NCI-H2227 (cell line): ENCODE data around the gene ANAPC10.
A peak's percentile ranks its signal among the peaks of the same experiment; 100 is the strongest.
"Not testable (repeated sequence)": the region's sequence is repeated elsewhere in the genome, so short reads cannot be mapped to it uniquely, and the experiment has no call there.

ENCODE experiments used
- DNase-seq: peaks from one replicate; lab custom pipeline; 2025; ENCODE audit not compliant: unreplicated experiment; lab: John Stamatoyannopoulos, UW

The ANAPC10 gene, protein sequence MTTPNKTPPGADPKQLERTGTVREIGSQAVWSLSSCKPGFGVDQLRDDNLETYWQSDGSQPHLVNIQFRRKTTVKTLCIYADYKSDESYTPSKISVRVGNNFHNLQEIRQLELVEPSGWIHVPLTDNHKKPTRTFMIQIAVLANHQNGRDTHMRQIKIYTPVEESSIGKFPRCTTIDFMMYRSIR

DNA sequence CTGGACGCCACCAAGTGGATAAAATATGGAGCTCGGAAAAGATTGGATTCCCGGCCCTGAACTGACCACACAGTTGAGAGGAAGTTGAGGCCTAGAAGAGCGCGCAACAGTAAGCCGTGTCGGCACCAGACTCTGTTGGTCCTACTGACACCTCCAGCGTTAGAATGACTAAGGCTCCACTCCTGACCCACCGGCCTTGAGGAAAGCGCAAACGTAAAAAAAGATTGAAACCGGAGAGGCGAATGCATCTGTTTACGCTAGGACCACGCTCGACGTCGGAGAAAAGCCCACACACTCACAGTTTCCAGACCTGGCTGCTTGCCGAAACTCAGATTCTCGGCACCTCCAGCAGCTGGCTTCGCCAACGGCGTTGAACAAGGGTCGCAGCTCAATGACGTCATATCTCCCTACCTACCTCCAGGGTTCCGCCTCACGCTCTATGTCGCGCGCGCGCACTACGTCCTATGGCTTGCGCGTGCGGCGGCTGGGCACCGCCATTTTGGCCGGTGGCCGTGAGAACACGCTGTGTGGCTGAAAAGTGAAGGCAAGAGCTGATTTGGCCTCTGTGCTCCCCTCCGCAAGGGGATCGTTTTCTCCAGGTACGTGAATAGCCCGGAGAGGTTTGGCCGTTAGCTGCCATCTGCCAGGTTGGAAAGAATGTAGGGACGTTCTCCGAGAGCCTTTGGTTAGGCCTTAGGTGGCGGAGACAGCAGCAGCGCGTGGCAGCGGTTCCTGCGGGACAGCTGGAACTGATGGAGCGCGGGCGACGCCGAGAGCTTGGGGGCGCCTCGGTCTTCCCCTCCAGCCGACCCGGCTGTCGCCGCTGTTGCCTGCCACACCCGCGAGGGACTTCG is at the start of gene ANAPC10, which contains the start of gene ABCE1:
Gene ANAPC10 (minus strand): TSS at position 376 of the 854 bp plus-strand sequence. CDS start 2,097 bp downstream, outside the sequence.
Gene ABCE1 (plus strand): TSS at position 491 of the 854 bp plus-strand sequence. CDS start 6,102 bp downstream, outside the sequence.
- DNase-seq, result peak; percentile 97

DNA sequence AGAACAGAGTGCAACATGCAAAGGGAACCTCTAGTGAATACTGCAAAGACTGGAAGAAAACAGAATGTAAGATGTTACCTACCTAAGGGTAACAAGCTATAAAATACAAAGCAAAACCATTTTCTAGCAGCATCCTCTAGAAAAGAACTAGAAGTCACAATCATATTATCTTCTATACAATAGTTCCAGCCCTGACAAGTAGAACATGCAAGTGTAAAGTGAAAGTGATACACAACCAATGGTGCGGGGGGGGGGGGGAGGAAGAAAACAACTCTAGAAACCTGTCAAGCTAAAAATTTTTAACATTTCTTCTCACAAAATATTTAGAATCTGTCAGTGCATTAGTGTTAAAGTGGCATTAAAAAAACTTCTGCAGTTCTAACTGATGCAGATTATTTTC is 38.2 kb upstream of the ANAPC10 start:
- DNase-seq, result not testable (repeated sequence)

DNA sequence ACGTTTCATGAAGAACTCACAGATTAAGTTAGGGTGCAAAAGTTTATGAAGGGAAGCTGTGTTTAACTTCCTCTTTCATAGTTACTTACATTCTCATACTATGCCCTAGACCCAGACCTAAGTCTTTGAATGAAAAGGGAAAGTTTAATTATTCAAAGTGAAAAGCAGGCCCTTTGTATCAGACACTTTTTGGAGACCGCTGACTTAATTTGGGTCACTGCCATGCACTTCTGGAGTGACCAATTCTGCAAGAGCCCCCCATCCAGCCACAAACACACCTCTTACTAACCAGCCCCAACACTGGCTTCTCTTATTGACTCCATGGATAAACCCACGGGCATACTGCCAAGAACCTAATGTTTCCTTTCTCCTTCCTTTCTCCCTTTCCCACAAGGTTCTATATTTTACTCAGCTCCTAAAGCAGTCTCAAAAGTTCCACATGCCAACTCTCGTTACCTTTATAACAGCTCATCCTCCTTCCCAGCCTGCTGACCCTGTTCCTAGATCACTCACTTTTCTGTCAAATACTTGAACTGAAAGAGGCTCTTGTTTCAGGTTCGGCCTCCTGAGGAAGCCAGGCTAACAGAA is 34.6 kb upstream of the ANAPC10 start:
- no peak for DNase-seq

DNA sequence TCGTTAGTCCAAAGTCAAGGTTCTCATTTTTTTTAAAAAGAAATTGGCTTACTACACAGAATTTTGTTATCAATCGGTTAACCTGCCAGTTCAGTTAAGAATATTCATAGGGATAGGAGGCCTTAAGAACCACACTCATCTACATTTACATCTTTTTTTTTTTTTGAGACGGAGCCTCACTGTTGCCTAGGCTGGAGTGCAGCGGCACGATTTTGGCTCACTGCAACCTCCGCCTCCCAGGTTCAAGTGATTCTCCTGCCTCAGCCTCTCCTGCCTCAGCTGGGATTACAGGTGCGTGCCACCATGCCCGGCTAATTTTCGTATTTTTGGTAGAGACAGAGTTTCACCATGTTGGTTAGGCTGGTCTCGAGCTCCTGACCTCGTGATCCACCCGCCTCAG is 33.9 kb upstream of the ANAPC10 start:
- no peak for DNase-seq

DNA sequence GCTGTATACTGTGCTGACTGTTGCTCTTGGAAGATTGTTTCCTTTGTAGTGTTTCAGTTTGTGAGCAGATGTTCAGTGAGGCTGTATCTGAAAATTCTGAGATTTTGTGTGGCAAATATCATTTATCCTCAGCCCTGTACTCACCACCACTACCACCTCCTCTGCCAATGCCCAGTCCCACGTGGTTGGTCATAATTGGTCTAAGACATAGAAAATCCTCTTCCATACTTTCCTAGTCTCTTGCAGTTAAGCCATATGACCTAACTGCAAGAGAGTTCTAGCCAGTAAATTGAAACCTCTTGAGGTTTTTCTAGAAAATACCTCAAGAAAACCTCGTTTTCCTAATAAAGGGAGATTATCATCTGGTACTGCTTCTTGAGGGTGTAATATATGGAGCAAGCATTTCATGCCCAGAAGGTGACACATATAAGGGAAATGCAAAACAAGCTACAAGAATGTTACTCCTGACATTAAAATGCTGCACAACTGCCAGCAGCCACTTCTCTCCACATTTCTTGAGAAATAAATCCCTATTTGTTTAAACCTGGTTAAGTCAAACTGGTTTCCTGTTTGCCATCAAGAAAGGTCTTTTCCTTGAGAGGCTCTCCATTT is 32.9 kb upstream of the ANAPC10 start:
- no peak for DNase-seq

DNA sequence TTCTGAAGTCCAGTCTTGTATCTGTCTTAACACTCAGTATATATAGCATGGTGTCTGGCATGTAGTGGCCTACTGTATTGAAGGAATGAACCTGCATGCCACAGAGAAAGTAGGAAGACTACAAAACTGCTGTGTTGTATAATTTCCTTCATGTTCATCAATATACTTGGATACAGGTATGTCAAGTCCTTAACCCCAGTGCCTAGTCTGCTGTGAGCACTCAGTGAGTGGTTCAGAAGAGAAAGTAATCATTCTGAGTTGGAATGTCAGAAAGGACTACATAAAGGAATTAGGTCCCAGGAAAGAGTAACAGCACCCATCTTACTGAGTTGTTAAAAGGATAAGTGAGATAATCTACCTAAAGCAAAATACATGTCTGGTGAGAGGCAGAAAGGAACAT is 32.1 kb upstream of the ANAPC10 start:
- DNase-seq, result no peak

DNA sequence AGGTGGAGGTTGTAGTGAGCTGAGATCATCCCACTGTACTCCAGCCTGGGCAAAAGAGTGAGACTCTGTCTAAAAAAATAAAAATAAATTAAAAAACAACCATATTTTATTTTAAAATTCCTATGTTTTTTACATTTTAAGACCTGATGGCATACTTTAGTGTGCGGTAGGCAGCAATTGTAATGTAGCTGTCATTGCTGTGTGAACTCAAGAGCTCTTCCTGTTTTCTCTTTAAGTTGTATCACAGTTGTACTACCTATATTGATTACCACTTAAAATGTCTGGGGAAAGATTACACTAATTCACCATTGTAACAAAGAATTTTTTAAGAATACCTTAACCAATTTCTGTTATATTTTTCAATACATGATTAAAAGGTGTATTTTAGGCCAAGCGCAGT is 27.4 kb upstream of the ANAPC10 start:
- DNase-seq, result no peak

DNA sequence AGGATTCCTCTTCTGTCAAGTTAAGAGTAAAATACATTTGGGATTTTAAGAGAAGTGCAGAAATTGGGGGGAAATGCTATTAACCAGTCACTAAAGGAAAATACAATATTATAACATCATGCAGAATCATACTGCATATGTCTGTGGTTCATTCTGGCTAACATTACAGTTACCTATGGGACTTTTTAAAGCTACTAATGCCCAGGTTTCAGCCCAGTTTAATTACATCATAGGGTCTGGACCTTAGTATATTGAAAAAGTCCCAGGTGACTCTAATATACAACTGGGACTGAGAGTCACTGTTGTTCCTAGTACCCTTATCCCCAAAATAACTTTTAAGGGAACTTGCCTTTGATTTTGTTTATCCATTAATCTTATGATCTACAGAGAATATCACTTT is 10.1 kb upstream of the ANAPC10 start:
- DNase-seq, result no peak

DNA sequence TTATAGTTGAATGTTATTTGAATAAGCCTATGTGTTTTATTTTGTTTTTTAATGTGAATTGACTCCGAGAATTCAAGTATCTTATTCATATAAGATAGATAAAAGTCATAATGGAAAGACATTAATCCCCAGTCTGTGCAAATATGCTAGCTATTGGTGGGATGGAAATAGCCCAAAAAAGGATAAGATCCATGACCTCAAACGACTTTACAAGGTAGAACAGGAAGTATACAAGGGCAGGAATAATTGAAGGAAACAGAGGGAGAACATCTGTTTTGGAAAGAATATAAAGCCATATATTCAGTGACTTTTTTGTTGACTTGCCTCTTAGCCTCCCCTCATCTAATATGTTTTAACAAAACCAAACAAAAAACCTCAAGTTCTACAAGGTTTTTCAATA is 9.1 kb upstream of the ANAPC10 start:
- no peak for DNase-seq

DNA sequence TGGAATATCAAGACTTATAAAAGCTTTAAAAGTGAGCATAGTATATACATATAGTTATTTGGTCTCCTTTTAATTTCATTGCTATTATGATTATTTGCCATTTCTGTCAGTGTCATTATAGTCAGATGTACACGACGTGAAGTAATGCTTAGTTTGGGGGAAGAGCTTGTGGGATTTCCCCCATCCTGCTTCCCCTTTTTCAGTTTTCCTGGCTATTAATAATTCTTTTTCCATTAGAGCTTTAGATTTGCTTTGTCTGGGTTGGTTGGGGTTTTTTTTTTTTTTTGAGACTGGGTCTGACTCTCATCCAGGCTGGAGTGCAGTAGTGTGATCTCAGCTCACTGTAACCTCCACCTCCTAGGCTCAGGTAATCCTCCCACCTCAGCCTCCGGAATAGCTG is 5.5 kb upstream of the ANAPC10 start:
- no peak for DNase-seq

DNA sequence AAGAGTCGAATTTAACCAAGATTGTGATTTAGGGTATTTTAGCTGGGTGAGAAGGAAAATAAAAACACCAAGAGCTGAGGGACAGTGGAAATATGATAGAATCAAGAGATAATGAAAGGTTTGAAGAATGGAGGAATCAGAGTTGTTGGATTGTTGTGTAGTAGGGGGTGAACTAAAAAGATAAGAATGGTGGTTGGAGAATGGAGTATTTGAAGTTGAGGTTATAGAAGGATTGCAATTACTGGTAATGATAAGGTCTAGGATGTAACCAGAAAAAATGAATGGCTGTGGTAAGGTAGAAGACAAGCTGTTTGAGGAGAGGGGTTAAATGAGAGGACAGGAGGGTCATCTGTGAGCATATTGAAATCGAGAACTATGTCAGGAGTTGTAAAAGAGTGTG is 4.6 kb upstream of the ANAPC10 start:
- DNase-seq, result no peak

DNA sequence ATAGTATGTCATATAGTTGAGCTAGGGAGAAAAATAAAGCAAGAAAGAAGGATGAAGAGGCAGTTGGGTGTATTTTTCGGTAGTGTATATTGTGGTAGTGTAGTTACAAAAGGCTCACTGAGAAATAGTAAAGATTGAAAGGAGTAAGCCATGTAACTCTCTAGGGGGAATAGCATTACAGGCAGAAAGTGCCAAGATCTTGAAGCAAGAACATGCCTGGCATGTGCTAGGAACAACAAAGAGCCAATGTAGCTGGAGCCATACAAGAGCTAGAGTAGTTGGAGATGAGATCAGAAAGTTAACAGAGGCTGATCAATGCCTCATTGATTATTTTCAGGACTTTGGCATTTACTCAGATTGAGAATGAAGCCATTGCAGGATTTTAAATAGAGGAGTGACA is 3.1 kb upstream of the ANAPC10 start:
- no peak for DNase-seq

DNA sequence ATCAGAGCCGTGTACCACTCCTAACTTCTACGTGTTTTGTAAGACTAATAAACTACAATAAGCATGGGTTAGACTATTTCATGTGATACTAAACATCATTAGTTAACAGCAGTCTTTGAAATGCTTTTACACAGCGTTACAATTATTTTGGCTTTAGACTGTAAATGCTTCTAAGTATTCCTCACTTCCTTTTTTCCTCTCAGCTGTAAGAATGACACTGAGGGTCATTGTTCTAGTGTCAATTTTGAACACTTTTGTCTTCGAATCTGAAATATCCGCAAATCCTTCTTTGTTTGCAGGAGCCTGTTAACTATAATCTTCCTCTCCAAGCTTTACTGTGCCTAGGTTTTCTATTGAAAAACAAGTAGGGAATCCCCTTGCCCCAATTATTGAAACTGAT is 1.7 kb upstream of the ANAPC10 start:
- no peak for DNase-seq

DNA sequence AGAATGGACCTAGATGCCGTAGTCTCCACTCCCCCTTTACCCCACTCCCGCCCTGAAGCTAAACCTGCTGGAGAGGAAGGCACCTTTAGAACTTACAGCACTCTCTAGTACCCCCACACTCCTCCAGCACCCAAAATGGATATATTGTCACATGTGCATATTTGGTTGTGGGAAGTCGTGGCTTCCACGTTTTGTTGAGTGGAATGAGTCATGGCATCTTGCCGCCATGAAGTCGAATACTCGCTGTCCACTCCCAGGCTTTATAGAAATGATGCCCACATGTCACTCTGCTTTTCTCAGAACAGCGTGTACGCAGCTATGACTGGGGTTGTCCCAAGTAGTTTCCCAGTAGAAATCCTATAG is 660 bp upstream of the ANAPC10 start:
- peak; percentile 18 for DNase-seq

DNA sequence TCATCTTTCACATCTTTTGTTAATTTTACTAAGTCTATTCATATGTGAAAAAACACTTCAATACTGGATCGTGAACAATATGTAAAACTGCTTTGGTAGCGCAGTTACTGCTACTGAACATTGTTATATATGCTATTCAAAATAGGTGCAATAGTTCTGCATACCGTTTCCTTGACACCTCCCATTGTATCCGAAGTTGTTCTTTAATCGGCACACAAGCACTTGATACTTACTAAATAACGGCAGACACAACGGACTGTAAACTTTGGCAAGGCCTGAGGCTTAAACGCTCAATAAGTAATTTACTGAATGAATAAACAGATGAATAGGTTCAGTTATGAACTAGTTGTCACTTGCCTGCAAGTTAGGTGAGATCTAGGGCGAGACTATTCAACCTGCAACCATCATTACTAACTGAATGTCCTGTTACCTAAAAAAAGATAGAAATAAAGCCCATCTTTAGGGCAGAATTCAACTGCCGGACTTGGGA is 620 bp downstream of the ANAPC10 start:
- DNase-seq, result no peak

DNA sequence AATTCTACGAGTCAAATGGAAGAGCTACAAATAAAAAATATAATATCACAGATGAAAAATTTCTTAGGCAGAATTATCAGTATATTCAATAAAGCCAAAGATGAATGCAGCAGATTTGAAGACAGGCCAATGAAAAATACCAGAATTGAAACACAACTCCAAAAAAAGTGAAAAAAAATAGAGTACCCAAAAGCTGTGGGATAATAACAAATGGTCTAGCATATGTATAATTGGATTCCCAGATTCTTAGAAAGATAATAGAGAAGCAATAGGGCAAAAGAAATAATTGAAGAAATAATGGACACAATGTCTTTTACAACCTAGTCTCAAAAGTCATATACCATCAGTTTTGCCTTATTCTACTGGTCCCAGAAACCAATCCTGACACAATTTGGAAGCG is 4.4 kb downstream of the ANAPC10 start:
- DNase-seq, result no peak

DNA sequence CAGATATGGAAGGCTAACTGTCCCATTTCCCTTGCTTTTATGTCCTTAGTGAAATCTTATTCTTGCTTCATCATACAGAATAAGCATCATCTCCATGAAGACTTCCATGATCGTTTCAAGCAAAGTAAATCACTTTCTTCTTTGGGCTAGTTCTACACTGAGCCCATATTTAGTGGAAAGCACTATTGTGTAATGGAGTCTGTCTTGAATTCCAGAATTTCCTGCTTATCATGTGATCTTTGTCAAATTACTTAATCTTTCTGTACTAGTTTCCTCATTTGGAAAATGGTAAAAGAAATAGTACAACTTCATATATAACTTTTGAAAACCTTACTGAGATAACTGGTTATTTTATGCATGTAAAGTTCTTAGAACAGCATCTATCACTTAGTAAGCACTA is 7.6 kb downstream of the ANAPC10 start:
- no peak for DNase-seq

DNA sequence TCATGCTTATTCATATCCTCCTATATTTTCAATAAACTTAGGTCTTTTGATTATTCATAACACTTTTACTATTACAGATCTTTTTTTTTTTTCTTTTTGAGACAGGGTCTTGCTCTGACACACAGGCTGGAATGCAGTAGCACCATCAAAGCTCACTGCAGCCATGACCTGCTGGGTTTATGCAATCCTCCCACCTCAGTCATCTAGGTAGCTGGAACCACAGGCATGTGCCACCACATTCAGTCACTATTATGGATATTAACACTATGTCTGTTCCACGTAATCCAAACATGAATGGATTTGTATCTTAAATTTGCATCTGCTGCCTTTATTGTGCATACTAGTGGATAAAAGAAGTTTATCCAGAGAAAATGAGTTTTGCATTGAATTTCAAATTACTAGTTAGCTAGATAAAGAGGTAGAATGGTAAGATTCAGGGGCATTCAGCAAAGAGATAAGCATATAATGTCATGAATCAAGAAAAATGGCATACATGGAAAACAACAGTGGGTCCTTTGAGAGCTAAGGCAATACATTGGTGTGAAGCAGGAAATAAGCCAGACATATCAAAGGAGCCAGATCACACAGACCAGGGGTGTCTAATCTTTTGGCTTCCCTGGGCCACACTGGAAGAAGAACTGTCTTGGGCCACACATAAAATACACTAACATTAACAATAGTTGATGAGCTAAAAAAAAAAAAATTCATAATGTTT is 13.9 kb downstream of the ANAPC10 start:
- DNase-seq, result no peak

DNA sequence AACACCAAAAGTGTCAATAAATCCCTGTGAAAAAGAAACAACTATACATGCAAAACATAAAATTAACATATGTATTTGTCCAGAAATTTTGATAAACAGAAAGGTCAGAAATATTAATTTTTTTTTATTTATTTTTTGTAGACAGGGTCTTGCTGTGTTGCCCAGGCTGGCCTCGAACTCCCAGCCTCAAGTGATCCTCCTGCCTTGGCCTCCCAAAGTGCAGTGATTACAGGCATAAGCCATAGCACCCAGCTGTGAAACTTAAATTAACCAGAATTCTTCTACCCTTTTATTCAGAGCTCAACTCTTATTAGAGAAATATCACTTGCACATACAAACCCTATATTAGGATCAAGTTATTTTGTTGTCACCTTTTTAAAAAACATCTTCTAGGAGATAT is 16.2 kb downstream of the ANAPC10 start:
- no peak for DNase-seq

DNA sequence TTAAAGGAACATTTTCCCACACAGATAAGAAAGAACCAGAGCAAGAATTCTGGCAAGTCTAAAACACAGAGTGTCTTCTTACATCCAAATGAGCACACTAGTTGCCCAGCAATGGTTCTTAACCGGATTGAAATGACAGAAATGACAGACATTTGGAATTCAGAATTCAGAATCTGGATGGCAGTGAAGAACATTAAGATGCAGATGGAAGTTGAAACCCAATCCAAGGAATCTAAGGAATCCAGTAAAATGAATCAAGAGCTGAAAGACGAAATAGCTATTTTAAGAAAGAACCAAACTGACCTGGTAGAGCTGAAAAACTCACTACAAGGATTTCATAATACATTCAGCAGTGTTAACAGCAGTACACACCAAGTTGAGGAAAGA is 21.5 kb downstream of the ANAPC10 start:
- DNase-seq, result no peak
